Tibial nerve (tissue), 4 donors: ENCODE measurements around the gene ZNF609. TPM values are rescaled to one million over a fixed set of nuclear protein-coding genes. Genes with fewer than 3 reads are reported as not detected.

Source experiments
- DNase-seq, 2 donors: peaks; one replicate each; pipeline ENCODE4 v3.0.0-alpha.2; 2019; ENCODE audit warnings: low spot score in 2 of 2
- H3K27ac ChIP-seq, 4 donors: fragments of 200-600 bp; sonication (generic) in 3 of 4; one replicate each; pipeline ENCODE4 v1.5.1; 2017 to 2019; ENCODE audit warnings: mild to moderate bottlenecking in 1 of 4
- H3K27me3 ChIP-seq, 2 donors: fragments of 200-600 bp; sonication (generic) in 1 of 2; one replicate each; pipeline versions ENCODE4 v1.5.1 to v1.6.0; 2017 to 2019
- H3K36me3 ChIP-seq, 3 donors: fragments of 200-600 bp; sonication (generic); one replicate each; pipeline ENCODE4 v1.5.1; 2018 to 2019
- H3K4me1 ChIP-seq, 4 donors: fragments of 200-600 bp; sonication (generic) in 3 of 4; one replicate each; pipeline ENCODE4 v1.5.1; 2017 to 2019
- H3K4me3 ChIP-seq, 4 donors: fragments of 200-600 bp; sonication (generic) in 3 of 4; one replicate each; pipeline ENCODE4 v1.5.1; 2017 to 2019; ENCODE audit warnings: mild to moderate bottlenecking in 1 of 4, moderate library complexity in 1 of 4
- H3K9me3 ChIP-seq, 4 donors: fragments of 200-600 bp; sonication (generic) in 3 of 4; one replicate each; pipeline ENCODE4 v1.5.1; 2017 to 2019
- CTCF ChIP-seq, 5 experiments: fragments of 200-600 bp in 3 of 5; fragments of 450-650 bp in 2 of 5; sonication (generic) in 3 of 5; IDR thresholded peaks; one replicate each; pipeline ENCODE4 v1.5.1; 2016 to 2019; ENCODE audit warnings: antibody characterized with exemption in 5 of 5, mild to moderate bottlenecking in 3 of 5, moderate library complexity in 2 of 5
- EP300 ChIP-seq, 2 donors: sonication (generic); formaldehyde crosslinking; IDR thresholded peaks; one replicate each; pipeline ENCODE4 v1.6.1; 2017; ENCODE audit warnings: antibody characterized with exemption in 2 of 2, mild to moderate bottlenecking in 1 of 2
- POLR2A ChIP-seq, 2 donors: fragments of 450-650 bp; IDR thresholded peaks; one replicate each; pipeline ENCODE4 v1.6.1; 2017; ENCODE audit warnings: antibody characterized with exemption in 2 of 2, mild to moderate bottlenecking in 2 of 2, moderate library complexity in 2 of 2
- WGBS, 2 donors: methylation state at CpG; one replicate each; pipeline ENCODE4 v1.1.5; 2018; 5-methylcytosine and 5-hydroxymethylcytosine counted together
- total RNA-seq, 4 donors: library from RNA; depleted of rRNA; stranded (reverse); fragments of >200 nt; gene quantifications; one replicate each; pipeline ENCODE4 v1.1.0, GENCODE V29; 2016

Gene ZNF609
- total RNA-seq, 4 donors from 2014 or later: 22.9 to 38.7 (median 27.1) TPM

- H3K4me3 ChIP-seq: peak overlapping the region in 1 of 4 donors; percentile 6
- TF ChIP-seq EP300 (IDR thresholded peaks at IDR 0.05): no peak
- TF ChIP-seq CTCF (IDR thresholded peaks at IDR 0.05): no peak
- TF ChIP-seq POLR2A (IDR thresholded peaks at IDR 0.05): no peak
- WGBS, 2 donors: 32 to 34% methylated on average over 4 of the region's 4 CpGs
- H3K27ac ChIP-seq: peak overlapping the region in 2 of 4 donors; percentile 34 to 40
- no peaks in the 10 kb centered on the region for H3K27me3 ChIP-seq
- peaks cover 0 to 36% (median 17%) of the 10 kb centered on the region in 4 donors for H3K4me1 ChIP-seq
- DNase-seq: no peak
- H3K9me3 ChIP-seq: no peaks in the 10 kb centered on the region
- H3K36me3 ChIP-seq: no peaks in the 10 kb centered on the region
Measured at GRCh38 chr15:64596701-64597476, 136.5 kb downstream of the ZNF609 start.

GRCh38 chr15:64597477-64597822, 137.1 kb downstream of the ZNF609 start:
- H3K27ac ChIP-seq: peak overlapping the region in 1 of 4 donors; percentile 40
- WGBS, 2 donors: 5 to 16% methylated on average over 1 of the region's 1 CpG

GRCh38 chr15:64599226-64599625, 138.8 kb downstream of the ZNF609 start:
- Histone ChIP-seq H3K36me3 (no peaks in the 10 kb centered on the region), H3K27me3 (no peaks in the 10 kb centered on the region), H3K9me3 (no peaks in the 10 kb centered on the region), H3K4me1 (peaks cover 0 to 41% (median 17%) of the 10 kb centered on the region in 4 donors), H3K4me3 (no peak overlapping the region), H3K27ac (no peak overlapping the region)
- TF ChIP-seq POLR2A (IDR thresholded peaks at IDR 0.05) (no peak), CTCF (IDR thresholded peaks at IDR 0.05) (no peak), EP300 (IDR thresholded peaks at IDR 0.05) (no peak)
- no peak for DNase-seq

More at GRCh38 chr15:64597477-64597822, 137.1 kb downstream of the ZNF609 start:
- H3K9me3 ChIP-seq: no peaks in the 10 kb centered on the region
- peak overlapping the region in 1 of 4 donors; percentile 6 for H3K4me3 ChIP-seq
- no peak for DNase-seq
- H3K36me3 ChIP-seq: no peaks in the 10 kb centered on the region
- H3K4me1 ChIP-seq: peaks cover 0 to 41% (median 17%) of the 10 kb centered on the region in 4 donors
- TF ChIP-seq CTCF (IDR thresholded peaks at IDR 0.05): no peak
- no peaks in the 10 kb centered on the region for H3K27me3 ChIP-seq

GRCh38 chr15:64599716-64600115, 139.3 kb downstream of the ZNF609 start:
- WGBS, 2 donors: 44 to 66% methylated on average over 2 of the region's 2 CpGs
- Histone ChIP-seq H3K27ac (no peak overlapping the region), H3K9me3 (no peaks in the 10 kb centered on the region), H3K27me3 (no peaks in the 10 kb centered on the region), H3K4me1 (peaks cover 0 to 41% (median 17%) of the 10 kb centered on the region in 4 donors), H3K4me3 (no peak overlapping the region), H3K36me3 (no peaks in the 10 kb centered on the region)
- TF ChIP-seq POLR2A (IDR thresholded peaks at IDR 0.05): no peak
- TF ChIP-seq CTCF (IDR thresholded peaks at IDR 0.05): no peak
- TF ChIP-seq EP300 (IDR thresholded peaks at IDR 0.05): no peak
- DNase-seq: no peak

- Histone ChIP-seq H3K27me3 (no peaks in the 10 kb centered on the region), H3K36me3 (no peaks in the 10 kb centered on the region), H3K9me3 (no peaks in the 10 kb centered on the region), H3K4me1 (peaks cover 0 to 41% (median 17%) of the 10 kb centered on the region in 4 donors), H3K4me3 (no peak overlapping the region), H3K27ac (no peak overlapping the region)
- WGBS, 2 donors: 87 to 93% methylated on average over 1 of the region's 1 CpG
- TF ChIP-seq EP300 (IDR thresholded peaks at IDR 0.05): no peak
- TF ChIP-seq CTCF (IDR thresholded peaks at IDR 0.05): no peak
- TF ChIP-seq POLR2A (IDR thresholded peaks at IDR 0.05): no peak
- no peak for DNase-seq
Measured at GRCh38 chr15:64600794-64601193, 140.4 kb downstream of the ZNF609 start.
